Measurements from ENCODE around the gene CCK. TPM values are rescaled to one million over a fixed set of nuclear protein-coding genes. Genes with fewer than 3 reads are reported as not detected.

Gene CCK
- total RNA-seq, 4 donors from 2014 or later = not detected

DNA sequence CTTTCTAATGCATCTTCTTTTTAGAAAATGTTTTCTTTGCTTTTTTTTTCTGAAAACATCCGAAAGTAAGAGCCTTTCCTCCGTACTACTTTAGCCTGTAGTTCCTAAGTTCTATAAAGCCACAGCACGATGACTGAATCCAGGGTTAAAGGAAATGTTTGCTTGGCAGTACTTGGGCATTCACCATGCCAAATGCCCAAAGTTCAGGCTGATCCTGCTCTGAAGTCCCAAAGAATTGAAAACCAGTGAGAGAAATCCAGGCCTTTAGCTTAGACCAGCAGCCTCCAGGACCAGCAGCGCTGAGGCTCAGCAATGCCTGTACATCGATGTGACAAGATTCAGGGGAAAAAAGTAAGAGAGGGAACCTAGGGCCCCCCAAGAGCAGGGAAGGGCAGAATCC lies 35.1 kb downstream of the CCK start:
- TF ChIP-seq, protein P1, sequence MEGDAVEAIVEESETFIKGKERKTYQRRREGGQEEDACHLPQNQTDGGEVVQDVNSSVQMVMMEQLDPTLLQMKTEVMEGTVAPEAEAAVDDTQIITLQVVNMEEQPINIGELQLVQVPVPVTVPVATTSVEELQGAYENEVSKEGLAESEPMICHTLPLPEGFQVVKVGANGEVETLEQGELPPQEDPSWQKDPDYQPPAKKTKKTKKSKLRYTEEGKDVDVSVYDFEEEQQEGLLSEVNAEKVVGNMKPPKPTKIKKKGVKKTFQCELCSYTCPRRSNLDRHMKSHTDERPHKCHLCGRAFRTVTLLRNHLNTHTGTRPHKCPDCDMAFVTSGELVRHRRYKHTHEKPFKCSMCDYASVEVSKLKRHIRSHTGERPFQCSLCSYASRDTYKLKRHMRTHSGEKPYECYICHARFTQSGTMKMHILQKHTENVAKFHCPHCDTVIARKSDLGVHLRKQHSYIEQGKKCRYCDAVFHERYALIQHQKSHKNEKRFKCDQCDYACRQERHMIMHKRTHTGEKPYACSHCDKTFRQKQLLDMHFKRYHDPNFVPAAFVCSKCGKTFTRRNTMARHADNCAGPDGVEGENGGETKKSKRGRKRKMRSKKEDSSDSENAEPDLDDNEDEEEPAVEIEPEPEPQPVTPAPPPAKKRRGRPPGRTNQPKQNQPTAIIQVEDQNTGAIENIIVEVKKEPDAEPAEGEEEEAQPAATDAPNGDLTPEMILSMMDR (IDR thresholded peaks at IDR 0.05; ENCODE audit: low read depth) = no peak

GRCh38 chr3:42229942-42230688 lies 35.9 kb downstream of the CCK start:
- TF ChIP-seq, protein P1 (IDR thresholded peaks at IDR 0.05; ENCODE audit: low read depth) = no peak

- TF ChIP-seq, protein P1 (IDR thresholded peaks at IDR 0.05; ENCODE audit: low read depth) = no peak
These were observed 36.6 kb downstream of the CCK start for GRCh38 chr3:42229266-42229941.

DNA sequence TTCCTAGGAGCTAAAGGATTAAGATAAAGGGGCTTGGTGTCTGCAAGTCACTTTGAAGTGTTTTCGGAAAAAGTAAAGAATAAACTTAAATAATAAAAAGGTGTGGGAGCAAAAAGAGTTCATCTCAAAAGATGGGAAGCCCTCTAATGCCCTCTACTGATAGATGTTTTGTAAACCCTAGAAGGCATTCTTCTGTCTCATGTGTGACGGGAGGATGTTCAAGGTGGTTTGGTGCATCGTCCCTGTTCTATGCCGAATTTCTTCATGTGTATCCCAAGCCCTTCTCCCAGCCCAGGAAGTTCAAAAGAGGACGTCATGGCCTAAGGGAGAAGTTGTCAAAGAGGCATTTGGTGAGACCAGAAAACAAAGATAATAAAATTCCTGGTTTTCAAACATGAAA lies 37.2 kb downstream of the CCK start:
- TF ChIP-seq, protein P1 (IDR thresholded peaks at IDR 0.05; ENCODE audit: low read depth) = no peak

GRCh38 chr3:42226470-42227425 lies 39.2 kb downstream of the CCK start:
- TF ChIP-seq, protein P1 (IDR thresholded peaks at IDR 0.05; ENCODE audit: low read depth) = no peak

- TF ChIP-seq, protein P1 (IDR thresholded peaks at IDR 0.05; ENCODE audit: low read depth) = no peak
These were observed 40.3 kb downstream of the CCK start for GRCh38 chr3:42225486-42226363.

All from subcutaneous adipose tissue (tissue), 4 donors.